A673 (cell line): ENCODE results near the gene C5orf15. TPM values are rescaled to one million over a fixed set of nuclear protein-coding genes. Genes with fewer than 3 reads are reported as not detected.
"Not testable (repeated sequence)": the region's sequence is repeated elsewhere in the genome, so short reads cannot be mapped to it uniquely, and the experiment has no call there.

Experiments
- BruUV-seq: library from RNA; stranded (reverse); fragments of 400-500 nt; replicated peaks from 2 replicates; lab custom pipeline; 2021; lab: Mats Ljungman, UMichigan
- CTCF ChIA-PET: fragments of 300-600 bp; sonication (Branson Sonifier 250); formaldehyde crosslinking; loops from one replicate; lab custom pipeline; 2022; ENCODE audit warnings: antibody characterized with exemption; lab: Charles Lee
- POLR2A ChIA-PET: fragments of 300-600 bp; sonication (Branson Sonifier 250); formaldehyde crosslinking; loops from one replicate; lab custom pipeline; 2022; ENCODE audit warnings: antibody characterized with exemption; ENCODE audit not compliant: low non-redundant PET; lab: Charles Lee
- DNase-seq: peaks from one replicate; pipeline ENCODE4 v3.0.0-alpha.2; 2015; ENCODE audit warnings: low spot score
- H3K27ac ChIP-seq: fragments of 200-600 bp; sonication (generic); 2 replicates; pipeline ENCODE4 v1.5.1; 2016; ENCODE audit warnings: mixed run types, low read depth, mild to moderate bottlenecking, mixed read lengths, antibody characterized with exemption, low read length; ENCODE audit not compliant: poor library complexity, severe bottlenecking
- H3K27me3 ChIP-seq: fragments of 200-600 bp; sonication (generic); replicated peaks from 2 replicates; pipeline ENCODE4 v1.6.1; 2017; ENCODE audit warnings: mixed run types, low read depth, mild to moderate bottlenecking, mixed read lengths, antibody characterized with exemption, low read length; ENCODE audit not compliant: insufficient read depth, poor library complexity
- H3K36me3 ChIP-seq: fragments of 200-600 bp; sonication (generic); 2 replicates; pipeline ENCODE4 v1.6.1; 2016; ENCODE audit warnings: mixed run types, mild to moderate bottlenecking, mixed read lengths, antibody characterized with exemption, low read length; ENCODE audit not compliant: insufficient read depth, poor library complexity, severe bottlenecking
- H3K4me1 ChIP-seq: fragments of 200-600 bp; sonication (generic); 2 replicates; pipeline ENCODE4 v1.6.1; 2017; ENCODE audit warnings: mixed run types, mild to moderate bottlenecking, mixed read lengths, antibody characterized with exemption, low read length; ENCODE audit not compliant: insufficient read depth, poor library complexity, severe bottlenecking
- H3K4me3 ChIP-seq: fragments of 200-600 bp; sonication (generic); 2 replicates; pipeline ENCODE4 v1.5.1; 2016; ENCODE audit warnings: low read depth, mixed run types, mild to moderate bottlenecking, mixed read lengths, low read length; ENCODE audit not compliant: poor library complexity, severe bottlenecking
- H3K9me3 ChIP-seq: fragments of 200-600 bp; sonication (generic); 2 replicates; pipeline ENCODE4 v1.6.1; 2016; ENCODE audit warnings: mixed run types, low read depth, mild to moderate bottlenecking, mixed read lengths, antibody characterized with exemption, low read length; ENCODE audit not compliant: poor library complexity, severe bottlenecking
- CTCF ChIP-seq: fragments of 300-800, 200-600 bp; sonication (generic); conservative IDR thresholded peaks from 2 replicates; pipeline ENCODE4 v1.5.1; 2017; ENCODE audit warnings: low read depth, mild to moderate bottlenecking, antibody characterized with exemption, low read length, moderate library complexity, mixed read lengths
- EZH2 ChIP-seq: fragments of 200-600 bp; sonication (generic); IDR thresholded peaks from 2 replicates; pipeline ENCODE4 v1.6.1; 2017; ENCODE audit warnings: borderline replicate concordance, low read depth, mild to moderate bottlenecking, mixed read lengths, antibody characterized with exemption, low read length; ENCODE audit not compliant: poor library complexity, severe bottlenecking
- intact Hi-C: fragments of 100-400 bp; cut with micrococcal nuclease; formaldehyde crosslinking; loops from one replicate; pipeline ENCODE4 v1.10.0; 2022; ENCODE audit not compliant: unreplicated experiment
- total RNA-seq: library from RNA; stranded (reverse); gene quantifications from 2 replicates; pipeline ENCODE4 v1.2.3, GENCODE V29; 2021

C5orf15 gene
- total RNA-seq, 1 experiment from 2014 or later, result 40.8 TPM

GRCh38 chr5:133957591-133957990, 10.8 kb downstream of the C5orf15 start:
- H3K27ac ChIP-seq, result no peak overlapping the region
- TF ChIP-seq EZH2 (no peak), CTCF (no peak)
- intact Hi-C loops, result no loop called here
- CTCF ChIA-PET, result no interaction called here
- peaks cover 3% of the 10 kb centered on the region for H3K4me1 ChIP-seq
- no peak overlapping the region for H3K4me3 ChIP-seq
- BruUV-seq, result no TSS peak
- DNase-seq, result no peak
- peaks cover 54% of the 10 kb centered on the region for H3K36me3 ChIP-seq
- no peaks in the 10 kb centered on the region for H3K9me3 ChIP-seq
- no peaks in the 10 kb centered on the region for H3K27me3 ChIP-seq
- POLR2A ChIA-PET, result no interaction called here

GRCh38 chr5:133957080-133957479, 11.3 kb downstream of the C5orf15 start:
- ChIA-PET CTCF (no interaction called here), POLR2A (no interaction called here)
- H3K9me3 ChIP-seq, result no peaks in the 10 kb centered on the region
- DNase-seq, result no peak
- no peaks in the 10 kb centered on the region for H3K4me1 ChIP-seq
- no peak overlapping the region for H3K4me3 ChIP-seq
- peaks cover 54% of the 10 kb centered on the region for H3K36me3 ChIP-seq
- intact Hi-C loops, result no loop called here
- TF ChIP-seq EZH2 (no peak), CTCF (no peak)
- no peak overlapping the region for H3K27ac ChIP-seq
- no TSS peak for BruUV-seq
- H3K27me3 ChIP-seq, result no peaks in the 10 kb centered on the region

GRCh38 chr5:133956196-133956595, 12.2 kb downstream of the C5orf15 start:
- CTCF ChIA-PET, H3K4me3 ChIP-seq, H3K27ac ChIP-seq, H3K9me3 ChIP-seq, intact Hi-C loops, H3K4me1 ChIP-seq, H3K27me3 ChIP-seq, DNase-seq: not testable (repeated sequence)
- POLR2A ChIA-PET, result interaction anchor here (0.7 kb wide), 1 partner anchor 41 kb away, joined by 3 read pairs; no protein-coding TSS in a partner anchor
- H3K36me3 ChIP-seq, result peaks cover 54% of the 10 kb centered on the region
- TSS peak; percentile 30 for BruUV-seq

- no peak for TF ChIP-seq CTCF
- no peak for TF ChIP-seq EZH2
- DNase-seq, result no peak
- Histone ChIP-seq H3K27ac (no peak overlapping the region), H3K9me3 (no peaks in the 10 kb centered on the region), H3K4me1 (no peaks in the 10 kb centered on the region), H3K27me3 (no peaks in the 10 kb centered on the region), H3K4me3 (no peak overlapping the region), H3K36me3 (peaks cover 40% of the 10 kb centered on the region)
- CTCF ChIA-PET, result no interaction called here
- intact Hi-C loops, result no loop called here
- POLR2A ChIA-PET, result no interaction called here
- BruUV-seq, result no TSS peak
Observed at GRCh38 chr5:133953568-133954145, 14.8 kb downstream of the C5orf15 start.
